ENCODE measurements around the gene RYR1.

The RYR1 gene

GRCh38 chr19:38389101-38389925, 44.2 kb upstream of the RYR1 start:
- intact Hi-C loops (cut with DNase I; ENCODE audit: low total_unique reads): loop anchor here (2.0 to 5.0 kb wide), 2 partner anchors 13 to 142 kb away; partner anchors contain the start of gene FAM98C
- Histone ChIP-seq H3K27ac (peak overlapping the region; percentile 84 to 86), H3K27me3 (peaks cover 0 to under 1% of the 10 kb centered on the region in 2 donors), H3K36me3 (peaks cover 0 to 20% (median 2%) of the 10 kb centered on the region in 3 donors), H3K4me1 (peaks cover 5 to 45% (median 34%) of the 10 kb centered on the region in 4 donors), H3K4me3 (peak overlapping the region; percentile 54 to 73), H3K9me3 (no peaks in the 10 kb centered on the region)
- DNase-seq: peak in 1 of 2 donors; percentile 73
- TF ChIP-seq CTCF (IDR thresholded peaks at IDR 0.05): no peak

GRCh38 chr19:38389957-38390924, 43.2 kb upstream of the RYR1 start:
- no peak for DNase-seq
- no peaks in the 10 kb centered on the region for H3K9me3 ChIP-seq
- peaks cover 0 to 10% (median 0%) of the 10 kb centered on the region in 3 donors for H3K36me3 ChIP-seq
- H3K4me1 ChIP-seq: peaks cover 5 to 51% (median 34%) of the 10 kb centered on the region in 4 donors
- H3K4me3 ChIP-seq: peak overlapping the region in 1 of 2 donors; percentile 73
- H3K27ac ChIP-seq: peak overlapping the region; percentile 84 to 86
- intact Hi-C loops (cut with DNase I; ENCODE audit: low total_unique reads): loop anchor here (2.0 to 5.0 kb wide), 2 partner anchors 13 to 143 kb away; partner anchors contain the start of gene FAM98C
- H3K27me3 ChIP-seq: peaks cover 0 to 10% of the 10 kb centered on the region in 2 donors
- no peak for TF ChIP-seq CTCF (IDR thresholded peaks at IDR 0.05)

DNA sequence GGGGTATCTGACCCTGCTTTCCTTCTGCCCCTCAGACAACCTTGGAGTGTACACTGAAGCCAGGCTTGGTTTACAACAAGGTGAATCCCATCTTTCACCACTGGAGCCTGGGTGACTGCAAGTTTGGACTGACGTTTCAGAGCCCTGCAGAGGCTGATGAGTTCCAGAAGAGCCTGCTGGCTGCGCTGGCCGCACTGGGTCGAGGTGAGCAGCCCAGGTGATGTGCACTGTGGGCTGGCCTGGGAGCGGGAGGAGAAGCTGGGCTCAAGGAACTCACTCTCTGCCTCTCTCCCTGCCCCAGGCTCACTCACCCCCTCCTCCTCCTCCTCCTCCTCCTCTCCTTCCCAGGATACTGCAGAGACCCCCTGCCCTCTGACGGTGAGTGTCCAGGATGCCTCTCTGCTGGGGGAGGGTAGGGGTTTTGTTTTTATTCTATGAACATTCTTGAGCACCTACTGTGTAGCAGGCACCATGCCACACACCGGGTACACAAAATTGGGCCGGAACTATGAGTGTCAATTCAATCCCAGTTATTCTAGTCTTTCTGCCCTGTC, 41.5 kb upstream of the RYR1 start:
- intact Hi-C loops (cut with DNase I; ENCODE audit: low total_unique reads): no loop called here
- Histone ChIP-seq H3K27ac (no peak overlapping the region), H3K27me3 (peaks cover 0 to 20% of the 10 kb centered on the region in 2 donors), H3K9me3 (no peaks in the 10 kb centered on the region), H3K4me3 (no peak overlapping the region), H3K36me3 (no peaks in the 10 kb centered on the region), H3K4me1 (peaks cover 5 to 38% (median 25%) of the 10 kb centered on the region in 4 donors)
- no peak for TF ChIP-seq CTCF (IDR thresholded peaks at IDR 0.05)
- no peak for DNase-seq

- Histone ChIP-seq H3K4me1 (peaks cover 5 to 29% (median 19%) of the 10 kb centered on the region in 4 donors), H3K9me3 (no peaks in the 10 kb centered on the region), H3K36me3 (no peaks in the 10 kb centered on the region), H3K4me3 (no peak overlapping the region), H3K27me3 (peaks cover 0 to 26% of the 10 kb centered on the region in 2 donors), H3K27ac (no peak overlapping the region)
- TF ChIP-seq CTCF (IDR thresholded peaks at IDR 0.05): no peak
- DNase-seq: no peak
- intact Hi-C loops (cut with DNase I; ENCODE audit: low total_unique reads): no loop called here
Observed at GRCh38 chr19:38392707-38393308, 40.7 kb upstream of the RYR1 start.

DNA sequence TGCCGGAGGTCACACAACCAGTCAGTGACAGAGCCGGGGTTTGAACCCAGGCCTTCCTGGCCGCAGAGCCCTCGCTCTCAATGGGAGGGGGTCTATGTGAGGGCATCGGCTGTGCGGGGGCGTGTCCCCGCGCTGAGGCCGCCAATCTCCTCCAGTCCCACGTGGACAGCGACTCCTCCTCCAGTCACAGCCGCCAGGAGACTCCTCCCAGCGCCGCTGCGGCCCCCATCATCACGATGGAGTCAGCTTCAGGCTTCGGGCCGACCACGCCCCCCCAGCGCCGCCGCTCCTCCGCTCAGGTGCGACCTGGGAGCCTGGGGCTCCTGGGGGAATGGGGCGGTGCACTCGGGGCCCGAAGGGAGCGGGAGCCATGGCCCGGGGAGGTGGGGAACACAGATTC, 39.0 kb upstream of the RYR1 start:
- intact Hi-C loops (cut with DNase I; ENCODE audit: low total_unique reads): no loop called here
- H3K9me3 ChIP-seq: no peaks in the 10 kb centered on the region
- H3K27ac ChIP-seq: no peak overlapping the region
- TF ChIP-seq CTCF (IDR thresholded peaks at IDR 0.05): no peak
- no peaks in the 10 kb centered on the region for H3K36me3 ChIP-seq
- H3K4me1 ChIP-seq: peaks cover 0 to 13% (median 4%) of the 10 kb centered on the region in 4 donors
- peaks cover 0 to 42% of the 10 kb centered on the region in 2 donors for H3K27me3 ChIP-seq
- no peak for DNase-seq
- H3K4me3 ChIP-seq: no peak overlapping the region
